COLO668 (cell line): Measurements from ENCODE around the gene VWA2.

Experiments used
- DNase-seq: peaks from one replicate; lab custom pipeline; 2025; ENCODE audit not compliant: unreplicated experiment; lab: John Stamatoyannopoulos, UW

Gene VWA2

GRCh38 chr10:114246679-114247305, 7.7 kb downstream of the VWA2 start:
- no peak for DNase-seq

GRCh38 chr10:114250236-114250635, 11.2 kb downstream of the VWA2 start:
- DNase-seq, result no peak

- no peak for DNase-seq
These were observed 11.7 kb downstream of the VWA2 start for GRCh38 chr10:114250716-114251115.

GRCh38 chr10:114252092-114252491, 13.0 kb downstream of the VWA2 start:
- DNase-seq, result no peak

- DNase-seq, result no peak
These were observed 13.8 kb downstream of the VWA2 start for GRCh38 chr10:114252883-114253282.

GRCh38 chr10:114255227-114255626, 16.2 kb downstream of the VWA2 start:
- DNase-seq, result no peak

GRCh38 chr10:114256008-114256765, 17.1 kb downstream of the VWA2 start:
- DNase-seq, result no peak

- no peak for DNase-seq
These were observed 17.8 kb downstream of the VWA2 start for GRCh38 chr10:114256822-114257221.

- DNase-seq, result no peak
These were observed 18.4 kb downstream of the VWA2 start for GRCh38 chr10:114257498-114257897.

- DNase-seq, result no peak
These were observed 19.3 kb downstream of the VWA2 start for GRCh38 chr10:114258274-114258840.

GRCh38 chr10:114259824-114260223, 20.8 kb downstream of the VWA2 start:
- DNase-seq, result no peak

GRCh38 chr10:114260366-114260765, 21.3 kb downstream of the VWA2 start:
- DNase-seq, result no peak

- DNase-seq, result no peak
These were observed 22.0 kb downstream of the VWA2 start for GRCh38 chr10:114261076-114261475.

- no peak for DNase-seq
These were observed 23.4 kb downstream of the VWA2 start for GRCh38 chr10:114262496-114262895.

GRCh38 chr10:114265392-114266053, 26.5 kb downstream of the VWA2 start:
- DNase-seq, result no peak

- DNase-seq, result no peak
These were observed 27.5 kb downstream of the VWA2 start for GRCh38 chr10:114266521-114266920.

- DNase-seq, result no peak
These were observed 32.2 kb downstream of the VWA2 start for GRCh38 chr10:114271075-114271778.

- DNase-seq, result no peak
These were observed 32.7 kb downstream of the VWA2 start for GRCh38 chr10:114271779-114272167.

GRCh38 chr10:114272696-114273095, 33.6 kb downstream of the VWA2 start:
- DNase-seq, result no peak

GRCh38 chr10:114273910-114274309, 34.9 kb downstream of the VWA2 start:
- no peak for DNase-seq
